SK-N-SH (cell line): ENCODE results near the gene UBR1. TPM values are rescaled to one million over a fixed set of nuclear protein-coding genes. Genes with fewer than 3 reads are reported as not detected.
"Not testable (repeated sequence)": the region's sequence is repeated elsewhere in the genome, so short reads cannot be mapped to it uniquely, and the experiment has no call there.

Experiments used
- CTCF ChIA-PET: fragments of 300-600, 350-600 bp; formaldehyde crosslinking; extraction: SDS; loops from one replicate; lab custom pipeline; 2021; lab: Yijun Ruan, JAX
- POLR2A ChIA-PET: fragments of 350-600 bp; sonication (Branson Sonifier 250); formaldehyde crosslinking; extraction: SDS; loops from one replicate; lab custom pipeline; 2020; ENCODE audit warnings: antibody characterized with exemption, inconsistent platforms; lab: Yijun Ruan, JAX
- DNase-seq: peaks from one replicate; pipeline ENCODE4 v3.0.0; 2012
- H2AFZ ChIP-seq: fragments of 200-600 bp; sonication (generic); 2 replicates; pipeline ENCODE4 v1.8.1; 2016; ENCODE audit warnings: antibody characterized with exemption, mild to moderate bottlenecking, low read depth
- H3F3A ChIP-seq: fragments of 200-600 bp; sonication (generic); replicated peaks from 2 replicates; pipeline ENCODE3; 2016; ENCODE audit warnings: antibody characterized with exemption, mild to moderate bottlenecking; ENCODE audit not compliant: insufficient read depth
- H3K27ac ChIP-seq, 2 experiments: fragments of 200-500 bp in 1 of 2; fragments of 200-600 bp in 1 of 2; sonication (Bioruptor generic) in 1 of 2; sonication (generic), shearing (Covaris generic) in 1 of 2; 2 replicates each; pipeline versions ENCODE4 v1.5.1 to v1.6.1; 2014 to 2016; ENCODE audit warnings: low read depth in 2 of 2, inconsistent platforms in 1 of 2, low read length in 1 of 2, mild to moderate bottlenecking in 1 of 2, mixed read lengths in 1 of 2
- H3K27me3 ChIP-seq: fragments of 200-600 bp; sonication (generic), shearing (Covaris generic); 2 replicates; pipeline ENCODE4 v1.6.1; 2016; ENCODE audit warnings: mixed run types; ENCODE audit not compliant: insufficient read depth
- H3K36me3 ChIP-seq, 2 experiments: fragments of 200-500 bp in 1 of 2; fragments of 200-600 bp in 1 of 2; sonication (Bioruptor generic) in 1 of 2; sonication (generic) in 1 of 2; replicated peaks in 1 of 2; 2 replicates each; pipeline versions ENCODE3 to v1.5.1; 2014 to 2016; ENCODE audit warnings: low read length in 1 of 2, mild to moderate bottlenecking in 1 of 2; ENCODE audit not compliant: insufficient read depth in 2 of 2, control insufficient read depth in 1 of 2
- H3K4me1 ChIP-seq, 2 experiments: fragments of 200-500 bp in 1 of 2; fragments of 200-600 bp in 1 of 2; sonication (Bioruptor generic) in 1 of 2; sonication (generic), shearing (Covaris generic) in 1 of 2; 2 replicates each; pipeline versions ENCODE4 v1.5.1 to v1.6.1; 2014 to 2016; ENCODE audit warnings: low read depth in 1 of 2, low read length in 1 of 2, mixed run types in 1 of 2; ENCODE audit not compliant: insufficient read depth in 2 of 2, control insufficient read depth in 1 of 2
- H3K4me2 ChIP-seq: fragments of 200-600 bp; sonication (generic), shearing (Covaris generic); 2 replicates; pipeline ENCODE4 v1.6.1; 2017; ENCODE audit warnings: mixed run types
- H3K4me3 ChIP-seq, 2 experiments: fragments of 200-500 bp in 1 of 2; fragments of 200-600 bp in 1 of 2; sonication (Bioruptor generic) in 1 of 2; sonication (generic), shearing (Covaris generic) in 1 of 2; 2 replicates each; pipeline versions ENCODE4 v1.5.1 to v1.8.1; 2014 to 2016; ENCODE audit warnings: low read depth in 2 of 2, inconsistent platforms in 1 of 2, low read length in 1 of 2, mild to moderate bottlenecking in 1 of 2, mixed read lengths in 1 of 2, moderate library complexity in 1 of 2
- H3K79me2 ChIP-seq: fragments of 200-600 bp; sonication (generic); 2 replicates; pipeline ENCODE4 v1.8.1; 2017; ENCODE audit warnings: mild to moderate bottlenecking; ENCODE audit not compliant: insufficient read depth
- H3K9ac ChIP-seq: fragments of 200-600 bp; sonication (generic); 2 replicates; pipeline ENCODE4 v1.6.1; 2017; ENCODE audit warnings: mixed run types
- H3K9me2 ChIP-seq: fragments of 200-600 bp; sonication (generic); 2 replicates; pipeline ENCODE4 v1.6.1; 2017; ENCODE audit warnings: mixed run types
- H3K9me3 ChIP-seq: fragments of 200-600 bp; sonication (generic); 2 replicates; pipeline ENCODE4 v1.6.1; 2017; ENCODE audit warnings: mixed run types, mild to moderate bottlenecking, moderate library complexity
- H4K20me1 ChIP-seq: fragments of 200-600 bp; sonication (generic); 2 replicates; pipeline ENCODE4 v1.6.1; 2017; ENCODE audit warnings: mild to moderate bottlenecking, mixed run types; ENCODE audit not compliant: insufficient read depth
- ELF1 ChIP-seq: IDR thresholded peaks from 2 replicates; pipeline ENCODE4 v1.4.0; 2012
- EP300 ChIP-seq, 2 experiments: IDR thresholded peaks; 2 replicates each; pipeline versions ENCODE4 v1.4.0 to v1.6.1; 2012; ENCODE audit warnings: borderline replicate concordance in 1 of 2, low read depth in 1 of 2, low read length in 1 of 2
- EZH2phosphoT487 ChIP-seq: fragments of 200-600 bp; sonication (generic); IDR thresholded peaks from 2 replicates; pipeline ENCODE4 v1.6.1; 2017; ENCODE audit warnings: low read depth, mixed run types, mild to moderate bottlenecking, antibody characterized with exemption, moderate library complexity, borderline replicate concordance
- GATA2 ChIP-seq: sonication (generic); formaldehyde crosslinking; IDR thresholded peaks from 2 replicates; pipeline ENCODE4 v1.5.0; 2020; ENCODE audit warnings: mild to moderate bottlenecking, missing genetic modification reagents
- IRF3 ChIP-seq: fragments of 150-350 bp; IDR thresholded peaks from 2 replicates; pipeline ENCODE4 v1.6.1; 2016; ENCODE audit warnings: mild to moderate bottlenecking, low read depth, low read length
- MEF2A ChIP-seq: IDR thresholded peaks from 2 replicates; pipeline ENCODE4 v1.4.0; 2012; ENCODE audit warnings: low read depth, borderline replicate concordance
- MXI1 ChIP-seq: IDR thresholded peaks from 2 replicates; pipeline ENCODE4 v1.6.1; 2012; ENCODE audit warnings: mild to moderate bottlenecking, low read depth, low read length, improper control_type of control experiment
- NFIC ChIP-seq: IDR thresholded peaks from 2 replicates; pipeline ENCODE4 v1.4.0; 2012; ENCODE audit warnings: borderline replicate concordance
- NRF1 ChIP-seq: IDR thresholded peaks from 2 replicates; pipeline ENCODE4 v1.6.1; 2012; ENCODE audit warnings: low read depth, mild to moderate bottlenecking, low read length
- RAD21 ChIP-seq: IDR thresholded peaks from 2 replicates; pipeline ENCODE4 v1.6.1; 2012; ENCODE audit warnings: mild to moderate bottlenecking, low read length
- REST ChIP-seq: IDR thresholded peaks from 2 replicates; pipeline ENCODE4 v1.6.1; 2012; ENCODE audit warnings: mild to moderate bottlenecking, low read depth, low read length, moderate library complexity
- RXRA ChIP-seq: IDR thresholded peaks from 2 replicates; pipeline ENCODE4 v1.4.0; 2012; ENCODE audit warnings: low read depth, mild to moderate bottlenecking, borderline replicate concordance
- SIN3A ChIP-seq: IDR thresholded peaks from 2 replicates; pipeline ENCODE4 v1.6.1; 2012; ENCODE audit warnings: low read depth, mild to moderate bottlenecking, low read length, moderate library complexity, borderline replicate concordance
- SMC3 ChIP-seq: IDR thresholded peaks from 2 replicates; pipeline ENCODE4 v1.6.1; 2012; ENCODE audit warnings: low read depth, low read length, improper control_type of control experiment
- TEAD4 ChIP-seq: IDR thresholded peaks from 2 replicates; pipeline ENCODE4 v1.4.0; 2012; ENCODE audit warnings: mild to moderate bottlenecking, borderline replicate concordance; ENCODE audit not compliant: insufficient read depth
- ZBTB33 ChIP-seq: IDR thresholded peaks from 2 replicates; pipeline ENCODE4 v1.4.0; 2012; ENCODE audit warnings: low read depth, borderline replicate concordance
- WGBS: methylation state at CpG from one replicate; pipeline ENCODE4 v1.1.6; 2017; ENCODE audit warnings: low lambda C conversion rate; 5-methylcytosine and 5-hydroxymethylcytosine counted together
- polyA plus RNA-seq, 3 experiments: library from polyadenylated mRNA; depleted of rRNA; stranded (reverse); fragments of >200 nt; gene quantifications; 2 replicates each; pipeline ENCODE4 v1.2.3, GENCODE V29; 2012
- TF ChIP-seq, protein P1 (sequence below): IDR thresholded peaks from 2 replicates; pipeline ENCODE4 v1.4.0; 2012; ENCODE audit warnings: low read depth
- TF ChIP-seq, protein P2 (sequence below): fragments of 150-350 bp; IDR thresholded peaks from 2 replicates; pipeline ENCODE4 v1.6.1; 2017; ENCODE audit warnings: antibody characterized with exemption, low read length, low read depth, borderline replicate concordance
- TF ChIP-seq, protein P3 (sequence below): IDR thresholded peaks from 2 replicates; pipeline ENCODE4 v1.4.0; 2012; ENCODE audit warnings: low read depth, borderline replicate concordance

Gene UBR1
- polyA plus RNA-seq, 1 of the 3 experiments (the other 2 are of a cell fraction): 3.7 TPM

DNA sequence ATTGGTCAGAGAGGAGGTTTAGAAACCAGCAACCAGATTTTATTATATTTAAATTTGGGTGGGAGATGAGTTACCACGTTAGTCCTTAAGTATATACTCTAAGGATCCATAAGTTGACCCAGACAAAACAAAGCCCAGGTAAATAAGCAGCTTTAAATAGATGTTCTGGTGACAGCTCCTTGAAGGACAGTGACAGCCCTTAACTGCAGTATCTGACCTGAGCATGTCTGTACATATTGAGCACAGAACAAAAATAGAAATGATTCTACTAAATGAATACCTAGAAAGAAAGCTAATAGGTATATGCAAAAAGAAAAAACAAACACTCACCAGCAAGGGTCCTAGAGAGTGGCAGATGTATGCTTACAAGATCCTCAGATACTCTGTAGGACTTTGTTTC, 63.0 kb downstream of the UBR1 start:
- Histone ChIP-seq H2AFZ (no peak overlapping the region), H3K4me1 (no peaks in the 10 kb centered on the region), H3K27me3 (no peaks in the 10 kb centered on the region), H3K9me2 (no peaks in the 10 kb centered on the region), H3K79me2 (0 out of 2 replicates have a peak, but pooled peaks cover 6% of the 10 kb centered on the region), H3K4me3 (no peak overlapping the region), H3K27ac (no peak overlapping the region), H3K9ac (no peak overlapping the region), H3F3A (no peaks in the 10 kb centered on the region), H3K36me3 (peaks cover 43 to 64% of the 10 kb centered on the region in 2 experiments), H3K4me2 (no peak overlapping the region), H3K9me3 (no peaks in the 10 kb centered on the region), H4K20me1 (no peaks in the 10 kb centered on the region)
- ChIA-PET POLR2A (no interaction called here), CTCF (interaction anchor here (0.9 to 1.3 kb wide), 3 partner anchors 10 to 243 kb away, joined by 3 read pairs; no protein-coding TSS in a partner anchor)
- no peak for DNase-seq
- TF ChIP-seq EZH2phosphoT487 (no peak), SMC3 (no peak), RXRA (no peak), NRF1 (no peak), IRF3 (no peak), MEF2A (no peak), ELF1 (no peak), GATA2 (no peak), TEAD4 (no peak), MXI1 (no peak), ZBTB33 (no peak), SIN3A (no peak), NFIC (no peak), REST (no peak), RAD21 (no peak), EP300 (IDR thresholded peaks at IDR 0.05; ENCODE audit: borderline replicate concordance in 1 of 2, low read depth in 1 of 2, low read length in 1 of 2) (no peak)
- TF ChIP-seq, protein P1, sequence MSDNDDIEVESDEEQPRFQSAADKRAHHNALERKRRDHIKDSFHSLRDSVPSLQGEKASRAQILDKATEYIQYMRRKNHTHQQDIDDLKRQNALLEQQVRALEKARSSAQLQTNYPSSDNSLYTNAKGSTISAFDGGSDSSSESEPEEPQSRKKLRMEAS: no peak
- TF ChIP-seq, protein P2, sequence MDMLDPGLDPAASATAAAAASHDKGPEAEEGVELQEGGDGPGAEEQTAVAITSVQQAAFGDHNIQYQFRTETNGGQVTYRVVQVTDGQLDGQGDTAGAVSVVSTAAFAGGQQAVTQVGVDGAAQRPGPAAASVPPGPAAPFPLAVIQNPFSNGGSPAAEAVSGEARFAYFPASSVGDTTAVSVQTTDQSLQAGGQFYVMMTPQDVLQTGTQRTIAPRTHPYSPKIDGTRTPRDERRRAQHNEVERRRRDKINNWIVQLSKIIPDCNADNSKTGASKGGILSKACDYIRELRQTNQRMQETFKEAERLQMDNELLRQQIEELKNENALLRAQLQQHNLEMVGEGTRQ: no peak
- TF ChIP-seq, protein P3, sequence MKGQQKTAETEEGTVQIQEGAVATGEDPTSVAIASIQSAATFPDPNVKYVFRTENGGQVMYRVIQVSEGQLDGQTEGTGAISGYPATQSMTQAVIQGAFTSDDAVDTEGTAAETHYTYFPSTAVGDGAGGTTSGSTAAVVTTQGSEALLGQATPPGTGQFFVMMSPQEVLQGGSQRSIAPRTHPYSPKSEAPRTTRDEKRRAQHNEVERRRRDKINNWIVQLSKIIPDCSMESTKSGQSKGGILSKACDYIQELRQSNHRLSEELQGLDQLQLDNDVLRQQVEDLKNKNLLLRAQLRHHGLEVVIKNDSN: no peak
- 83% methylated on average over 1 of the region's 1 CpG for WGBS

GRCh38 chr15:43041085-43041484, 64.8 kb downstream of the UBR1 start:
- DNase-seq, H3F3A ChIP-seq, H3K4me1 ChIP-seq, H3K27ac ChIP-seq, H3K79me2 ChIP-seq, H3K4me3 ChIP-seq, H3K9me3 ChIP-seq, H4K20me1 ChIP-seq, H2AFZ ChIP-seq, H3K27me3 ChIP-seq, POLR2A ChIA-PET, CTCF ChIA-PET, H3K9me2 ChIP-seq, H3K9ac ChIP-seq, H3K4me2 ChIP-seq: not testable (repeated sequence)
- 98% methylated on average over 3 of the region's 3 CpGs for WGBS
- H3K36me3 ChIP-seq: peaks cover 43 to 65% of the 10 kb centered on the region in 2 experiments
